ENCODE results near the gene CST7.

DNA sequence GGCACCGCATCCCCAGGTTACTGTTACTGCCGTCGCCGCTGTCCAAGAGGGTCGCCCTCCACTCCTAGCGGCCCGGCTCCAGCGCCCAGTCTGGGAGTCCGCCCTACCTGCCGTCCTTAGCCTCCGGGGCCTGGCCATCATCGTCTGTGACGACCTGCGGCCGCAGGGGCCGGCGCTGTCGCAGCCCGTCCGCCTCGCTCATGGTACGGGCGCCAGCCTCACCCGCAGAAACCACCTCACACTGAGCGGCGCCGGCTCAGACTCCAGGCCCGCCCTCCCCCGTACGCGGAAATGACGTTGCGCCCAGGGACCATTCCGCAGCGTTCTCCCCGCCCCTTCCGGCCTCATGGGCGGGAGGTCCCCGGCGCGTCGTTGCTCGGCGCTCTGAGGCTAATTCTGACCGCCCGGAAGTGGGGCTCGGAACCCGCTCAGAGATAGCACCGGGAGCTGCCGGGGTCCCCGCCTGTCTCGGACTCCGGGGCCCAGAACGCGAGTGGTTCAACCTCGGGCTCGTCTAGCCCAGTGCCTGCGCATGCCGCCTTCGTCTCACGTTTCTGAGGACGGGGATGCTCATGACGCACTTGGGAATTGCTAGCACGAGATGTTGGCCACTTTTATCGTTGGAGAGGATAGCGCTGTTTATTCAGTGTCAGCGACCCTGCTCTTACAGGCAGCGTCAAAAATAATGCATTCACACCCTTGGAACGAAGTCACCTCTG is 43.6 kb downstream of the CST7 start, which contains the start of gene APMAP:
- TF ChIP-seq, protein P1, sequence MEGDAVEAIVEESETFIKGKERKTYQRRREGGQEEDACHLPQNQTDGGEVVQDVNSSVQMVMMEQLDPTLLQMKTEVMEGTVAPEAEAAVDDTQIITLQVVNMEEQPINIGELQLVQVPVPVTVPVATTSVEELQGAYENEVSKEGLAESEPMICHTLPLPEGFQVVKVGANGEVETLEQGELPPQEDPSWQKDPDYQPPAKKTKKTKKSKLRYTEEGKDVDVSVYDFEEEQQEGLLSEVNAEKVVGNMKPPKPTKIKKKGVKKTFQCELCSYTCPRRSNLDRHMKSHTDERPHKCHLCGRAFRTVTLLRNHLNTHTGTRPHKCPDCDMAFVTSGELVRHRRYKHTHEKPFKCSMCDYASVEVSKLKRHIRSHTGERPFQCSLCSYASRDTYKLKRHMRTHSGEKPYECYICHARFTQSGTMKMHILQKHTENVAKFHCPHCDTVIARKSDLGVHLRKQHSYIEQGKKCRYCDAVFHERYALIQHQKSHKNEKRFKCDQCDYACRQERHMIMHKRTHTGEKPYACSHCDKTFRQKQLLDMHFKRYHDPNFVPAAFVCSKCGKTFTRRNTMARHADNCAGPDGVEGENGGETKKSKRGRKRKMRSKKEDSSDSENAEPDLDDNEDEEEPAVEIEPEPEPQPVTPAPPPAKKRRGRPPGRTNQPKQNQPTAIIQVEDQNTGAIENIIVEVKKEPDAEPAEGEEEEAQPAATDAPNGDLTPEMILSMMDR (IDR thresholded peaks at IDR 0.05; ENCODE audit: low read depth, low read length, poor library complexity, severe bottlenecking): no peak
- TF ChIP-seq EZH2phosphoT487 (IDR thresholded peaks at IDR 0.05; ENCODE audit: borderline replicate concordance, low read length): no peak
